ENCODE measurements around the gene BIRC5. TPM values are rescaled to one million over a fixed set of nuclear protein-coding genes. Genes with fewer than 3 reads are reported as not detected.

BIRC5 gene
- total RNA-seq, 3 donors from 2014 or later = 2.4 to 22.4 (median 4.7) TPM

- no peak for TF ChIP-seq CTCF (IDR thresholded peaks at IDR 0.05)
- H3K4me1 ChIP-seq (ENCODE audit: low read depth) = no peaks in the 10 kb centered on the region
- ATAC-seq = no peak
- H3K9me3 ChIP-seq = no peaks in the 10 kb centered on the region
- H3K36me3 ChIP-seq (ENCODE audit: low read depth) = no peaks in the 10 kb centered on the region
- intact Hi-C loops (cut with DNase I, micrococcal nuclease) = no loop called here
- no peak overlapping the region for H3K4me3 ChIP-seq
- no peak for DNase-seq
Measured at GRCh38 chr17:78223061-78223460, 9.0 kb downstream of the BIRC5 start.

- ATAC-seq (no peak), DNase-seq (no peak)
- TF ChIP-seq CTCF (IDR thresholded peaks at IDR 0.05) = no peak
- Histone ChIP-seq H3K4me1 (ENCODE audit: low read depth) (no peaks in the 10 kb centered on the region), H3K36me3 (ENCODE audit: low read depth) (no peaks in the 10 kb centered on the region), H3K4me3 (no peak overlapping the region), H3K9me3 (no peaks in the 10 kb centered on the region)
- intact Hi-C loops (cut with DNase I, micrococcal nuclease) = no loop called here
Measured at GRCh38 chr17:78223765-78224164, 9.7 kb downstream of the BIRC5 start.

DNA sequence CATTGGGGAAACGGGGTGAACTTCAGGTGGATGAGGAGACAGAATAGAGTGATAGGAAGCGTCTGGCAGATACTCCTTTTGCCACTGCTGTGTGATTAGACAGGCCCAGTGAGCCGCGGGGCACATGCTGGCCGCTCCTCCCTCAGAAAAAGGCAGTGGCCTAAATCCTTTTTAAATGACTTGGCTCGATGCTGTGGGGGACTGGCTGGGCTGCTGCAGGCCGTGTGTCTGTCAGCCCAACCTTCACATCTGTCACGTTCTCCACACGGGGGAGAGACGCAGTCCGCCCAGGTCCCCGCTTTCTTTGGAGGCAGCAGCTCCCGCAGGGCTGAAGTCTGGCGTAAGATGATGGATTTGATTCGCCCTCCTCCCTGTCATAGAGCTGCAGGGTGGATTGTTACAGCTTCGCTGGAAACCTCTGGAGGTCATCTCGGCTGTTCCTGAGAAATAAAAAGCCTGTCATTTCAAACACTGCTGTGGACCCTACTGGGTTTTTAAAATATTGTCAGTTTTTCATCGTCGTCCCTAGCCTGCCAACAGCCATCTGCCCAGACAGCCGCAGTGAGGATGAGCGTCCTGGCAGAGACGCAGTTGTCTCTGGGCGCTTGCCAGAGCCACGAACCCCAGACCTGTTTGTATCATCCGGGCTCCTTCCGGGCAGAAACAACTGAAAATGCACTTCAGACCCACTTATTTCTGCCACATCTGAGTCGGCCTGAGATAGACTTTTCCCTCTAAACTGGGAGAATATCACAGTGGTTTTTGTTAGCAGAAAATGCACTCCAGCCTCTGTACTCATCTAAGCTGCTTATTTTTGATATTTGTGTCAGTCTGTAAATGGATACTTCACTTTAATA, 10.4 kb downstream of the BIRC5 start:
- Histone ChIP-seq H3K9me3 (no peaks in the 10 kb centered on the region), H3K36me3 (ENCODE audit: low read depth) (no peaks in the 10 kb centered on the region), H3K4me1 (ENCODE audit: low read depth) (no peaks in the 10 kb centered on the region), H3K4me3 (no peak overlapping the region)
- intact Hi-C loops (cut with DNase I, micrococcal nuclease) = no loop called here
- TF ChIP-seq CTCF (IDR thresholded peaks at IDR 0.05) = no peak
- no peak for ATAC-seq
- DNase-seq = no peak

GRCh38 chr17:78225088-78225865, 11.2 kb downstream of the BIRC5 start:
- TF ChIP-seq CTCF (IDR thresholded peaks at IDR 0.05) = no peak
- ATAC-seq = no peak
- no peaks in the 10 kb centered on the region for H3K4me1 ChIP-seq (ENCODE audit: low read depth)
- H3K9me3 ChIP-seq = no peaks in the 10 kb centered on the region
- no peak for DNase-seq
- no peak overlapping the region for H3K4me3 ChIP-seq
- intact Hi-C loops (cut with DNase I, micrococcal nuclease) = no loop called here
- no peaks in the 10 kb centered on the region for H3K36me3 ChIP-seq (ENCODE audit: low read depth)

DNA sequence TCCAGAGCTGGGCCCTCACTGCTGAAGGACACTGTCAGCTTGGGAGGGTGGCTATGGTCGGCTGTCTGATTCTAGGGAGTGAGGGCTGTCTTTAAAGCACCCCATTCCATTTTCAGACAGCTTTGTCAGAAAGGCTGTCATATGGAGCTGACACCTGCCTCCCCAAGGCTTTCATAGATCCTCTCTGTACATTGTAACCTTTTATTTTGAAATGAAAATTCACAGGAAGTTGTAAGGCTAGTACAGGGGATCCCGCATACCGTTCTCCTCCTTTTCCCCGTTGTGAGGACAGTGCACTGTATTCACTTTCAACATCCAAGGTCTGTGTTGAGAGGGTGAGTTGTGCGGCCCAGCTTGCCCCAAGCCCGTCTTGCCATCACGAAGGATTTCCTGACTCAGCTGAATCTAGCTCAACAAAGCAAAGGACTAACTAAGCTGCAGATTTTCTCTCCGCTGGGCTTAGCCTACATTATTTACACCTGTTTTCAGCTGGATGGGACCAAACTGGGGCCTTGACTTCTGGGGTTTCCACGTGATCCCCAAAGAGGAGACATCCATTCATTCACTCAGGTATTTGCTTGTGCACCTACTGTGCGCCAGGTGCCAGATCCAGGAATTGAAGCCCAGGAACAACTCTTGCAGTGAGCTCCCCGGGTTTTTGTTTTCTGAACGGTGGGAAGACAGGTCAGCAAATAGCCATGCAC, 12.2 kb downstream of the BIRC5 start:
- intact Hi-C loops (cut with DNase I, micrococcal nuclease) = no loop called here
- Histone ChIP-seq H3K4me3 (no peak overlapping the region), H3K4me1 (ENCODE audit: low read depth) (no peaks in the 10 kb centered on the region), H3K36me3 (ENCODE audit: low read depth) (no peaks in the 10 kb centered on the region), H3K9me3 (no peaks in the 10 kb centered on the region)
- TF ChIP-seq CTCF (IDR thresholded peaks at IDR 0.05) = no peak
- ATAC-seq = no peak
- no peak for DNase-seq

Measured in mucosa of descending colon (tissue), 3 donors.